ENCODE data around the gene TP63. TPM values are rescaled to one million over a fixed set of nuclear protein-coding genes. Genes with fewer than 3 reads are reported as not detected.

TP63 gene
- total RNA-seq, 2 donors from 2014 or later = 0.24 to 0.30 TPM

- no peak for DNase-seq (ENCODE audit: low spot score)
- H3K36me3 ChIP-seq = no peaks in the 10 kb centered on the region
- no peak overlapping the region for H3K4me3 ChIP-seq
- TF ChIP-seq, protein P1, sequence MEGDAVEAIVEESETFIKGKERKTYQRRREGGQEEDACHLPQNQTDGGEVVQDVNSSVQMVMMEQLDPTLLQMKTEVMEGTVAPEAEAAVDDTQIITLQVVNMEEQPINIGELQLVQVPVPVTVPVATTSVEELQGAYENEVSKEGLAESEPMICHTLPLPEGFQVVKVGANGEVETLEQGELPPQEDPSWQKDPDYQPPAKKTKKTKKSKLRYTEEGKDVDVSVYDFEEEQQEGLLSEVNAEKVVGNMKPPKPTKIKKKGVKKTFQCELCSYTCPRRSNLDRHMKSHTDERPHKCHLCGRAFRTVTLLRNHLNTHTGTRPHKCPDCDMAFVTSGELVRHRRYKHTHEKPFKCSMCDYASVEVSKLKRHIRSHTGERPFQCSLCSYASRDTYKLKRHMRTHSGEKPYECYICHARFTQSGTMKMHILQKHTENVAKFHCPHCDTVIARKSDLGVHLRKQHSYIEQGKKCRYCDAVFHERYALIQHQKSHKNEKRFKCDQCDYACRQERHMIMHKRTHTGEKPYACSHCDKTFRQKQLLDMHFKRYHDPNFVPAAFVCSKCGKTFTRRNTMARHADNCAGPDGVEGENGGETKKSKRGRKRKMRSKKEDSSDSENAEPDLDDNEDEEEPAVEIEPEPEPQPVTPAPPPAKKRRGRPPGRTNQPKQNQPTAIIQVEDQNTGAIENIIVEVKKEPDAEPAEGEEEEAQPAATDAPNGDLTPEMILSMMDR (IDR thresholded peaks at IDR 0.05) = no peak
- no peaks in the 10 kb centered on the region for H3K9me3 ChIP-seq
- H3K27me3 ChIP-seq = no peaks in the 10 kb centered on the region
- H3K27ac ChIP-seq = no peak overlapping the region
- no peaks in the 10 kb centered on the region for H3K4me1 ChIP-seq
Observed at GRCh38 chr3:189690672-189691071, 59.5 kb downstream of the TP63 start.

DNA sequence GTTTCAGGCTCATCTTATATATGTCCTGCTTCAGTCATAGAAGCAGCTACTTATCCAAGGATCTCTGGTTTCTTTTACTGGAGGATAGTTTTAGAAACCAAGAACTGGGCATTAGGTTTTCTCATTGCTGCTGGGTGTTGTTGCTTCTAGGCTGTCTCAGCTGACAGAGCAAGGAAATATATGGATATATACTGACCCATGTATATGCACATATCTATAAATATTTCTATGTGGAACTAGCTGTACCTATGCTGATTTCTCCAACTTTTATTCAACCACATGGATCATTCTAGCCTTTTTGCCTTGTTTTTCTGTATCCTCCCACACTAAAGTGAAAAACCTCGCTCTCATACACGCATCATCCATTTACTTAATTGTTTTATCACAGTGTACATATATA lies 64.2 kb downstream of the TP63 start:
- Histone ChIP-seq H3K27ac (no peak overlapping the region), H3K4me3 (no peak overlapping the region), H3K27me3 (no peaks in the 10 kb centered on the region), H3K36me3 (no peaks in the 10 kb centered on the region), H3K9me3 (no peaks in the 10 kb centered on the region), H3K4me1 (no peaks in the 10 kb centered on the region)
- DNase-seq (ENCODE audit: low spot score) = no peak
- TF ChIP-seq, protein P1 (IDR thresholded peaks at IDR 0.05) = no peak

DNA sequence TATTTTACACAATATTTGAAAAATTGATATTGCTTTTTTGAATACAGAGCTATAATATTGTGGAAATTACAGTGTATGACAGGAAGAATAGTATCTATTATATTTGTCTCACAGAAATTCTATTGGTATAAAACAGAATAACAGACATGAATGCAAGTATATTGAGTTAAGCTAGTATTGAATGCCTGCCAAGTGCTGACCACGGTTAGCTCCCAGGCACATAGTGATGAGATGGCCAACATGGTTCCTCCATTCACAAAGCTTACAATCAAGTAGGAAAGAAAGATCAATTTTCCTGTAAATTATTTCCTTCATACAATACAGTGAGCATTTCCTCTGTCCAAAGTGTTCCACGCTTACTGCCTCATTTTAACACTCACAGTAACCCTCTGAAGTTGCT lies 67.6 kb downstream of the TP63 start:
- no peak for DNase-seq (ENCODE audit: low spot score)
- no peak overlapping the region for H3K27ac ChIP-seq
- no peaks in the 10 kb centered on the region for H3K4me1 ChIP-seq
- no peaks in the 10 kb centered on the region for H3K9me3 ChIP-seq
- H3K36me3 ChIP-seq = no peaks in the 10 kb centered on the region
- H3K4me3 ChIP-seq = no peak overlapping the region
- TF ChIP-seq, protein P1 (IDR thresholded peaks at IDR 0.05) = no peak
- no peaks in the 10 kb centered on the region for H3K27me3 ChIP-seq

- TF ChIP-seq, protein P1 (IDR thresholded peaks at IDR 0.05) = no peak
- DNase-seq (ENCODE audit: low spot score) = no peak
- H3K36me3 ChIP-seq = no peaks in the 10 kb centered on the region
- H3K4me3 ChIP-seq = no peak overlapping the region
- no peaks in the 10 kb centered on the region for H3K4me1 ChIP-seq
- no peaks in the 10 kb centered on the region for H3K27me3 ChIP-seq
- H3K27ac ChIP-seq = no peak overlapping the region
- no peaks in the 10 kb centered on the region for H3K9me3 ChIP-seq
Observed at GRCh38 chr3:189699885-189700284, 68.7 kb downstream of the TP63 start.

GRCh38 chr3:189702066-189702646 lies 71.0 kb downstream of the TP63 start:
- no peak for DNase-seq (ENCODE audit: low spot score)
- Histone ChIP-seq H3K27ac (no peak overlapping the region), H3K36me3 (no peaks in the 10 kb centered on the region), H3K4me3 (no peak overlapping the region), H3K9me3 (no peaks in the 10 kb centered on the region), H3K4me1 (no peaks in the 10 kb centered on the region), H3K27me3 (no peaks in the 10 kb centered on the region)
- TF ChIP-seq, protein P1 (IDR thresholded peaks at IDR 0.05) = no peak

- no peaks in the 10 kb centered on the region for H3K9me3 ChIP-seq
- DNase-seq (ENCODE audit: low spot score) = no peak
- H3K27ac ChIP-seq = no peak overlapping the region
- H3K4me1 ChIP-seq = no peaks in the 10 kb centered on the region
- TF ChIP-seq, protein P1 (IDR thresholded peaks at IDR 0.05) = no peak
- H3K36me3 ChIP-seq = no peaks in the 10 kb centered on the region
- no peak overlapping the region for H3K4me3 ChIP-seq
- H3K27me3 ChIP-seq = no peaks in the 10 kb centered on the region
Observed at GRCh38 chr3:189703865-189704264, 72.7 kb downstream of the TP63 start.
